CD8-positive, alpha-beta memory T cell (primary cell): ENCODE data around the gene CMTM6. TPM values are rescaled to one million over a fixed set of nuclear protein-coding genes. Genes with fewer than 3 reads are reported as not detected.

Source experiments
- CTCF ChIA-PET: fragments of 350-600 bp; sonication (Branson Sonifier 250); formaldehyde crosslinking; loops from one replicate; lab custom pipeline; 2021; ENCODE audit warnings: antibody characterized with exemption; lab: Charles Lee
- POLR2A ChIA-PET: fragments of 350-600 bp; sonication (Branson Sonifier 250); formaldehyde crosslinking; loops from one replicate; lab custom pipeline; 2021; ENCODE audit warnings: antibody characterized with exemption; lab: Charles Lee
- DNase-seq, 5 donors: peaks; one replicate each; pipeline versions ENCODE4 v3.0.0 to v3.0.0-alpha.2; 2020 to 2022; ENCODE audit warnings: mixed read lengths in 1 of 5
- H3K27ac ChIP-seq: one replicate; pipeline ENCODE4 v1.7.0; 2013; ENCODE audit warnings: low read depth, mild to moderate bottlenecking, low read length, moderate library complexity
- H3K27me3 ChIP-seq: 2 replicates; pipeline ENCODE4 v1.7.0; 2013; ENCODE audit warnings: low read length, mild to moderate bottlenecking; ENCODE audit not compliant: insufficient read depth, poor library complexity, severe bottlenecking
- H3K36me3 ChIP-seq: 2 replicates; pipeline ENCODE4 v1.7.0; 2013; ENCODE audit warnings: mild to moderate bottlenecking, low read length, moderate library complexity; ENCODE audit not compliant: insufficient read depth
- H3K4me1 ChIP-seq: 2 replicates; pipeline ENCODE4 v1.7.0; 2013; ENCODE audit warnings: mild to moderate bottlenecking, low read length, moderate library complexity; ENCODE audit not compliant: insufficient read depth
- H3K4me3 ChIP-seq: 2 replicates; pipeline ENCODE4 v1.7.0; 2013; ENCODE audit warnings: mild to moderate bottlenecking, low read length
- H3K9me3 ChIP-seq: 2 replicates; pipeline ENCODE4 v1.7.0; 2013; ENCODE audit warnings: mild to moderate bottlenecking, low read length
- H3K27ac Mint-ChIP-seq, 8 donors: one replicate each; pipeline ENCODE4 v1.8.0; 2020 to 2021; ENCODE audit warnings: mixed read lengths in 8 of 8, mild to moderate bottlenecking in 6 of 8, inconsistent platforms in 3 of 8, moderate library complexity in 3 of 8
- H3K27me3 Mint-ChIP-seq, 2 donors: one replicate each; pipeline ENCODE4 v1.8.0; 2020 to 2021; ENCODE audit warnings: mixed read lengths in 2 of 2, mild to moderate bottlenecking in 1 of 2, moderate library complexity in 1 of 2
- H3K36me3 Mint-ChIP-seq, 3 donors: one replicate each; pipeline ENCODE4 v1.8.0; 2020 to 2021; ENCODE audit warnings: mixed read lengths in 3 of 3, inconsistent platforms in 1 of 3, mild to moderate bottlenecking in 1 of 3
- H3K4me1 Mint-ChIP-seq, 3 donors: one replicate each; pipeline ENCODE4 v1.8.0; 2020 to 2021; ENCODE audit warnings: mixed read lengths in 3 of 3, inconsistent platforms in 1 of 3, mild to moderate bottlenecking in 1 of 3
- H3K4me3 Mint-ChIP-seq, 7 donors: one replicate each; pipeline ENCODE4 v1.8.0; 2020 to 2021; ENCODE audit warnings: mixed read lengths in 7 of 7, mild to moderate bottlenecking in 6 of 7, moderate library complexity in 4 of 7, inconsistent platforms in 2 of 7
- H3K9me3 Mint-ChIP-seq, 5 donors: one replicate each; pipeline ENCODE4 v1.8.0; 2020 to 2022; ENCODE audit warnings: mixed read lengths in 5 of 5, mild to moderate bottlenecking in 3 of 5, moderate library complexity in 2 of 5, inconsistent platforms in 1 of 5
- polyA plus RNA-seq: library from polyadenylated mRNA; unstranded; fragments of 300-500 nt; fragmentation: Illumina TruSeq; gene quantifications from one replicate; pipeline ENCODE4 v1.2.3, GENCODE V29; 2021
- total RNA-seq, 2 experiments: library from RNA; stranded (reverse); gene quantifications; one replicate each; pipeline ENCODE4 v1.2.3, GENCODE V29; 2021

The CMTM6 gene
- total and polyA plus RNA-seq, 3 experiments from 2014 or later, result 58.1 to 96.2 (median 91.8) TPM

DNA sequence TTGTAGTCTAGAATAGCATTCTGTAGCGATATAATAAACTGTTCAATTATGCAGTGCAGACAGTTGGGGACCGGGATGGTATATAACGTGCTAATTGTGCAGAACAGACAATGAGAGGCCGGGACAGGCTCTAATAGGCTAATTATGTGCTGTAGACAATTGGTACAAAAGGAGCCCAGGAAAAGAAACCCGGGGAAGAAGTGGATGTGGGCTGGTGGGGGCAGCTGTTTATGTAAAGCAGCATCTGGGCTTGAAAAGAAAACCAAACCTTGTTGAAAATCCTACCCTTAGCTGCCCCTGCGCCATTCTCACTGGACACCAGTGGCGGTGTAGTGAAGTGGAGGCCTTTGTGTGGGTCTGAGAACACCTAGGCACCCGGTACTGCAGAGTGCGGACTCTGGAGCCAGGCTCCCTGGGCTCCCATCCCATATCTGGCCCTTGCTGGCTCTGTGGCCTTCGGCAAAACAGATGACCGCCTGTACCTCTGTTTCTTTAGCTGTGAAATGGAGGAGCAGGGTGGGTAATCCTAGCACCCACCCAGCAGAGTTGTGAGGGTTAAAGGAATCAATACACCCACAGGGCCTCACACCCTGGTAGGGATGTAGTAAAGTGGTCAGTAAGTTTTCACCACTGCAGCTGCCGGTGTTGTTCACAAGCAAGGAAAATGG, 51.5 kb downstream of the CMTM6 start:
- Mint-ChIP-seq H3K4me3 (no peak overlapping the region), H3K9me3 (no peaks in the 10 kb centered on the region), H3K4me1 (peaks cover 36 to 69% (median 51%) of the 10 kb centered on the region in 3 donors), H3K27ac (peak overlapping the region in 1 of 8 donors; percentile 15), H3K27me3 (no peaks in the 10 kb centered on the region), H3K36me3 (peaks cover 32 to 85% (median 38%) of the 10 kb centered on the region in 3 donors)
- Histone ChIP-seq H3K4me3 (no peak overlapping the region), H3K4me1 (peaks cover 35% of the 10 kb centered on the region), H3K27ac (no peak overlapping the region), H3K27me3 (no peaks in the 10 kb centered on the region), H3K36me3 (peaks cover 10% of the 10 kb centered on the region), H3K9me3 (no peaks in the 10 kb centered on the region)
- DNase-seq, result no peak
- ChIA-PET POLR2A (no interaction called here), CTCF (interaction anchor here (0.9 to 3.4 kb wide), 7 partner anchors 9 to 76 kb away, joined by 3 to 21 read pairs (median 4); no protein-coding TSS in a partner anchor)

DNA sequence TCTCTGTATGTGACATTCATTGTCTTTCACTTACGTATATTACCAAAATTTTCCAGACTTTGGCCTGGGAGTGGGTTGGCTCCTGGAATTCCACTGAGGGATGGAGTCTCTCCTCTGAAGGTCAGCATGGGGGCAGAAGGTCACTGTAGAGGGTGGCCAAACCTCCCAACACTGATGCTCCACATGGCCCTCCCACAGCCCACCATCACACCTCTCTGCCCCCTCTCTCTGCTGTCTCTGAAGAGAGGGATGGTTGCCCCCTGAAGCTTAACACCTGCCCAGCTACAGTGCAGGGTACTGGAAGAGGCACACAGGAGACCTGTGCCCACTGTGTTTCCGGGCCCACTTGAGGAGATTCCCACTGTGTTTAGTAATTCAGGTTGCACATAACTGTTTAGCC, 52.2 kb downstream of the CMTM6 start:
- H3K4me1 ChIP-seq, result peaks cover 34% of the 10 kb centered on the region
- H3K36me3 ChIP-seq, result peaks cover 10% of the 10 kb centered on the region
- Mint-ChIP-seq H3K27ac (peak overlapping the region in 2 of 8 donors; percentile 15 to 21), H3K9me3 (no peaks in the 10 kb centered on the region), H3K4me3 (no peak overlapping the region), H3K36me3 (peaks cover 35 to 84% (median 38%) of the 10 kb centered on the region in 3 donors), H3K27me3 (no peaks in the 10 kb centered on the region), H3K4me1 (peaks cover 30 to 69% (median 46%) of the 10 kb centered on the region in 3 donors)
- ChIA-PET POLR2A (no interaction called here), CTCF (interaction anchor here (0.9 to 3.4 kb wide), 6 partner anchors 9 to 36 kb away, joined by 3 to 21 read pairs (median 4); no protein-coding TSS in a partner anchor)
- no peak overlapping the region for H3K27ac ChIP-seq
- H3K27me3 ChIP-seq, result no peaks in the 10 kb centered on the region
- no peak for DNase-seq
- H3K9me3 ChIP-seq, result no peaks in the 10 kb centered on the region
- H3K4me3 ChIP-seq, result no peak overlapping the region

DNA sequence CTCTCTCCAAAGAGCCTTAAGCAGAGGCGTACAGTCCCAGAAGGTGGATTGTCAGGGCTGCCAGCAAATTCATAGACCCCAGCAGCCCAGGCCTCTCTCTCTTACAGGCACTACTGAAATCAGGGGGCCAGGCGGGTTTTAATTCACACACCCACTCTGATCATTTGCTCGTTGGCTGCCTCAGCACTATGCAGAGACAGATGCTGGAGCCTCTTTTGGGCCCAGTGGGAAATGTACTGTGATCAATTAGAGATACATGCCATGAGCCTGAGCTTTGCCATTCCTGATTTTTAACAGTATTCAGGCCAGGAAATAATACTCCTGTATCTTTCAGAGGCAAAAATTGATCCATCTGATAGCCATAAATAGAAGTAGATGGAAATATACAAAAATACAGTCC, 53.0 kb downstream of the CMTM6 start:
- no peaks in the 10 kb centered on the region for H3K9me3 ChIP-seq
- H3K4me1 Mint-ChIP-seq, result peaks cover 24 to 67% (median 38%) of the 10 kb centered on the region in 3 donors
- no peak overlapping the region for H3K27ac ChIP-seq
- no peak overlapping the region for H3K4me3 Mint-ChIP-seq
- H3K36me3 ChIP-seq, result peaks cover 10% of the 10 kb centered on the region
- no peaks in the 10 kb centered on the region for H3K9me3 Mint-ChIP-seq
- ChIA-PET POLR2A (no interaction called here), CTCF (interaction anchor here (0.9 to 3.4 kb wide), 4 partner anchors 9 to 35 kb away, joined by 3 to 21 read pairs (median 4); no protein-coding TSS in a partner anchor)
- H3K27ac Mint-ChIP-seq, result no peak overlapping the region
- no peaks in the 10 kb centered on the region for H3K27me3 ChIP-seq
- DNase-seq, result no peak
- H3K4me1 ChIP-seq, result peaks cover 27% of the 10 kb centered on the region
- H3K27me3 Mint-ChIP-seq, result no peaks in the 10 kb centered on the region
- no peak overlapping the region for H3K4me3 ChIP-seq
- peaks cover 31 to 81% (median 35%) of the 10 kb centered on the region in 3 donors for H3K36me3 Mint-ChIP-seq

DNA sequence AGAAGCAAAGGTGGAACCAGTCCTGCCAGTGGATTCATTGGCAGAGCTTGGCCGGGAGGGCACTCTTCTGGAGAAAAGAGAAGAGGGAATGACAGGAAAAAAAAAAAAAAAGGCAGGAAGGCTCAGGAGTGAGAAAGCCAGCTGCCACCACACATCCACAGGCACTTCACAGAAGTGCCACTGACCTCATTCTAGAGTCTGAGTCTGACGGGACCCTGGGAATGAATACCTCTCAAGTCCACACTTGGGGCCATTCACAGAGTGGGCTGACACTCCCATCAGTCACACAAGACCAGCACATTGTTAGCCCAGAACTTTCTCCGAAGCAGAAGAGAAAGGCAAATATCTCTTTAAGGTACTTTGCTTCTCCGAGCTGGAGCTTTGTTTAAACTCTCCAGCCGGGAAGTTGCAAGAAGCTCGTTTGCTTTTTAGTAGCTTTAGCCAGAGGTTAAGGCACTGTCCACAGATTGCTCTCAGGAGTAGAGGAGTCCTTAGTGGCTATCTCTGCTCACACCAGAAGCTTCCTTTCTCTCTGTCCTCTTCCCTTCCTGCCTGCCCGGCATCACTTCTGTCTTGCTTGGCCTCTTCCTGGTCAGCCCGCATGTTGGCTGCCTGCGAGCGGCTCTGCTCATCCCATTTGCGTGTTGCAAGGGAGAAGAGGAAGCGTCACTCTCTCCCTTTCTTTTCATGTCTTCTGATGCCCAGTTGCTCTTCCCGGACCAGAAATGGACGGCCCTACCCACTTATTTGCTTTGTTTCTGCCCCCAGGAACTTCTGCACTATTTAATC, 53.8 kb downstream of the CMTM6 start:
- H3K4me3 Mint-ChIP-seq, result no peak overlapping the region
- no peaks in the 10 kb centered on the region for H3K9me3 ChIP-seq
- no peak overlapping the region for H3K4me3 ChIP-seq
- ChIA-PET POLR2A (interaction anchor here (0.6 to 1.2 kb wide), 2 partner anchors 10 to 25 kb away, joined by 3 read pairs; no protein-coding TSS in a partner anchor), CTCF (interaction anchor here (1.1 to 1.7 kb wide), 5 partner anchors 8 to 24 kb away, joined by 3 to 8 read pairs (median 4); no protein-coding TSS in a partner anchor)
- no peaks in the 10 kb centered on the region for H3K27me3 Mint-ChIP-seq
- H3K27ac Mint-ChIP-seq, result peak overlapping the region in 3 of 8 donors; percentile 44 to 83 (median 70)
- H3K27ac ChIP-seq, result no peak overlapping the region
- H3K36me3 Mint-ChIP-seq, result peaks cover 27 to 78% (median 31%) of the 10 kb centered on the region in 3 donors
- peaks cover 26 to 68% (median 39%) of the 10 kb centered on the region in 3 donors for H3K4me1 Mint-ChIP-seq
- no peaks in the 10 kb centered on the region for H3K27me3 ChIP-seq
- H3K4me1 ChIP-seq, result peaks cover 22% of the 10 kb centered on the region
- DNase-seq, result no peak
- peaks cover 10% of the 10 kb centered on the region for H3K36me3 ChIP-seq
- H3K9me3 Mint-ChIP-seq, result no peaks in the 10 kb centered on the region

DNA sequence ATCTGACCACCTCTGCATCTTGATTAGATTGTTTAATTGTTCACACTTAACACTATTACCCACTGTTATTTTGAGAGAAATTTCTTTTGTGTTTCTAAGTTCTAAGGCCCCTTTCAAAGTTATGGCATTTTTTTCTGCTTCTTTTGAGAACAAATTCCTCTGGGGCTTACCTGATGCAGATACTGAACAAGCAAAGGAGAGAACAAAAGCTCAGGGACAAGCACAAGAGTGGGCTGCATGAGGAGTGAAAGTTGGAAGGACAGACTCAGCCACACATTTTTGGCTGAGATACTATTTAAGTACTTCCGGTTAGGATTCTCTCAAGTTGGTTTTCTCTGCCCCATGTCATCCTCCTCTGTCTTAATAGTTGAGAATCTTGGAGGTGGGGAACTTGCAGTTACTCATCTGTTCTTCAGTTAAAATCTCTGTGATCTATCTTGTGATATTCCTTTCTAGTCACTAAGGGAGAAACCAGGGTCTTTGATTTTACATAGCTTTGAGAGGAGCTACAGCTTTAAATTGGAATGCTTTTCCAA, 54.7 kb downstream of the CMTM6 start:
- peaks cover 10% of the 10 kb centered on the region for H3K36me3 ChIP-seq
- ChIA-PET CTCF (interaction anchor here (1.1 to 1.7 kb wide), 5 partner anchors 7 to 23 kb away, joined by 3 to 8 read pairs (median 4); no protein-coding TSS in a partner anchor), POLR2A (interaction anchor here (1.2 kb wide), 1 partner anchor 9 kb away, joined by 3 read pairs; no protein-coding TSS in a partner anchor)
- H3K4me1 Mint-ChIP-seq, result peaks cover 32 to 73% (median 45%) of the 10 kb centered on the region in 3 donors
- H3K4me3 ChIP-seq, result no peak overlapping the region
- H3K4me3 Mint-ChIP-seq, result no peak overlapping the region
- H3K9me3 Mint-ChIP-seq, result no peaks in the 10 kb centered on the region
- no peaks in the 10 kb centered on the region for H3K27me3 ChIP-seq
- no peak for DNase-seq
- peak overlapping the region in 3 of 8 donors; percentile 23 to 61 (median 48) for H3K27ac Mint-ChIP-seq
- no peaks in the 10 kb centered on the region for H3K27me3 Mint-ChIP-seq
- peaks cover 26 to 75% (median 29%) of the 10 kb centered on the region in 3 donors for H3K36me3 Mint-ChIP-seq
- peaks cover 29% of the 10 kb centered on the region for H3K4me1 ChIP-seq
- H3K27ac ChIP-seq, result no peak overlapping the region
- H3K9me3 ChIP-seq, result no peaks in the 10 kb centered on the region

DNA sequence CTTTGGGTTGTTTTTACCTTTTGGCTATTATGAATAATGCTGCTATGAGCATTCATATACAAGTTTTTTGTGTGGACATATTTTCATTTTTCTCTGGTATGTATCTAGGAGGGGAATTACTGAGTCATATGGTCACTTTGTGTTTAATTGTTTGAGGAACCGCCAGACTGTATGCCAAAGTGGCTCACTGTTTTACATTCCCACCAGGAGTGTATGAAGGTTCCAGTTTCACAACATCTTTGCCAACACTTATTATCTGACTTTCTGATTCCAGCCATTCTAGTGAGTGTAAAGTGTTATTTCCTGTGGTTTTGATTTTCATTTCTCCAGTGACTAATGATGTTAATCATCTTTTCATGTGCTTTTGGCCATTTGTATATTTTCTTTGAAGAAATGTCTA, 59.2 kb downstream of the CMTM6 start:
- no peak overlapping the region for H3K27ac ChIP-seq
- H3K9me3 ChIP-seq, result no peaks in the 10 kb centered on the region
- H3K4me3 ChIP-seq, result no peak overlapping the region
- ChIA-PET POLR2A (interaction anchor here (0.8 to 1.1 kb wide), 2 partner anchors 11 to 56 kb away, joined by 3 read pairs; no protein-coding TSS in a partner anchor), CTCF (interaction anchor here (0.9 to 3.2 kb wide), 4 partner anchors 10 to 47 kb away, joined by 3 to 11 read pairs (median 5); no protein-coding TSS in a partner anchor)
- DNase-seq, result no peak
- Mint-ChIP-seq H3K27me3 (no peaks in the 10 kb centered on the region), H3K4me3 (peak overlapping the region in 4 of 7 donors; percentile 3 to 69 (median 41)), H3K27ac (peak overlapping the region in 7 of 8 donors; percentile 10 to 83 (median 64)), H3K9me3 (no peaks in the 10 kb centered on the region), H3K36me3 (peaks cover 21 to 50% (median 22%) of the 10 kb centered on the region in 3 donors), H3K4me1 (peaks cover 58 to 94% (median 68%) of the 10 kb centered on the region in 3 donors)
- H3K4me1 ChIP-seq, result peaks cover 45% of the 10 kb centered on the region
- no peaks in the 10 kb centered on the region for H3K36me3 ChIP-seq
- H3K27me3 ChIP-seq, result no peaks in the 10 kb centered on the region

DNA sequence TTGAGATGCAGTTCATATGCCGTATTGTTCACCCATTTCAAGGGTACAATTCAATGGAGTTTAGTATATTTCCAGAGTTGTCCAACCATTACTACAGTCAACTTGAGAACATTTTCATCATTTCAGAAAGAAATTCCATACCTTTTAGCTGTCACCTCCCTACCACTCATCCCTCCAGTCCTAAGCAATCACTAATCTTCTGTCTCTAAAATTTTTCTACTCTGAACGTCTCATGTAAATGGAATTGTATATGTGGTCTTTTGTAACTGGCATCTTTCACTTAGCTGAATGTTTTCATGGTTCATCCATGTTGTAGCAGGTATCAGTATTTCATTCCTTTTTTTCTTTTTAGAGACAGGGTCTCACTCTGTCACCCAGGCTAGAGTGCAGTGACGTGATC, 59.9 kb downstream of the CMTM6 start:
- no peaks in the 10 kb centered on the region for H3K36me3 ChIP-seq
- ChIA-PET CTCF (interaction anchor here (0.9 to 3.2 kb wide), 7 partner anchors 9 to 66 kb away, joined by 4 to 11 read pairs (median 5); no protein-coding TSS in a partner anchor), POLR2A (no interaction called here)
- peak overlapping the region in 6 of 8 donors; percentile 18 to 88 (median 71) for H3K27ac Mint-ChIP-seq
- no peaks in the 10 kb centered on the region for H3K9me3 Mint-ChIP-seq
- no peak overlapping the region for H3K27ac ChIP-seq
- no peaks in the 10 kb centered on the region for H3K9me3 ChIP-seq
- H3K4me3 ChIP-seq, result no peak overlapping the region
- peaks cover 60 to 94% (median 68%) of the 10 kb centered on the region in 3 donors for H3K4me1 Mint-ChIP-seq
- peaks cover 17 to 43% (median 19%) of the 10 kb centered on the region in 3 donors for H3K36me3 Mint-ChIP-seq
- no peaks in the 10 kb centered on the region for H3K27me3 Mint-ChIP-seq
- H3K4me3 Mint-ChIP-seq, result peak overlapping the region in 1 of 7 donors; percentile 29
- H3K27me3 ChIP-seq, result no peaks in the 10 kb centered on the region
- peaks cover 44% of the 10 kb centered on the region for H3K4me1 ChIP-seq
- no peak for DNase-seq
